Omental fat pad (tissue), 4 donors: ENCODE measurements around the gene TIGD7. TPM values are rescaled to one million over a fixed set of nuclear protein-coding genes. Genes with fewer than 3 reads are reported as not detected.
"Not testable (repeated sequence)": the region's sequence is repeated elsewhere in the genome, so short reads cannot be mapped to it uniquely, and the experiment has no call there.

ENCODE experiments used
- ATAC-seq: fragments of 150-250 bp; one replicate; pipeline ENCODE4 v1.9.1; 2016; ENCODE audit warnings: mild to moderate bottlenecking, moderate library complexity; ENCODE audit not compliant: low FRiP score
- DNase-seq: peaks from one replicate; pipeline ENCODE4 v3.0.0-alpha.2; 2019; ENCODE audit warnings: low spot score
- total RNA-seq, 4 donors: library from RNA; depleted of rRNA; stranded (reverse); fragments of >200 nt; gene quantifications; one replicate each; pipeline ENCODE4 v1.1.0, GENCODE V29; 2016
- TF ChIP-seq, protein P1 (sequence below), 3 donors: fragments of 450-650 bp; IDR thresholded peaks; one replicate each; pipeline ENCODE4 v1.5.1; 2016 to 2017; ENCODE audit warnings: antibody characterized with exemption in 3 of 3, mild to moderate bottlenecking in 3 of 3, moderate library complexity in 2 of 3

The TIGD7 gene
- total RNA-seq, 4 donors from 2014 or later = 3.3 to 8.8 (median 5.3) TPM

- ATAC-seq (no peak), DNase-seq (no peak)
- TF ChIP-seq, protein P1, sequence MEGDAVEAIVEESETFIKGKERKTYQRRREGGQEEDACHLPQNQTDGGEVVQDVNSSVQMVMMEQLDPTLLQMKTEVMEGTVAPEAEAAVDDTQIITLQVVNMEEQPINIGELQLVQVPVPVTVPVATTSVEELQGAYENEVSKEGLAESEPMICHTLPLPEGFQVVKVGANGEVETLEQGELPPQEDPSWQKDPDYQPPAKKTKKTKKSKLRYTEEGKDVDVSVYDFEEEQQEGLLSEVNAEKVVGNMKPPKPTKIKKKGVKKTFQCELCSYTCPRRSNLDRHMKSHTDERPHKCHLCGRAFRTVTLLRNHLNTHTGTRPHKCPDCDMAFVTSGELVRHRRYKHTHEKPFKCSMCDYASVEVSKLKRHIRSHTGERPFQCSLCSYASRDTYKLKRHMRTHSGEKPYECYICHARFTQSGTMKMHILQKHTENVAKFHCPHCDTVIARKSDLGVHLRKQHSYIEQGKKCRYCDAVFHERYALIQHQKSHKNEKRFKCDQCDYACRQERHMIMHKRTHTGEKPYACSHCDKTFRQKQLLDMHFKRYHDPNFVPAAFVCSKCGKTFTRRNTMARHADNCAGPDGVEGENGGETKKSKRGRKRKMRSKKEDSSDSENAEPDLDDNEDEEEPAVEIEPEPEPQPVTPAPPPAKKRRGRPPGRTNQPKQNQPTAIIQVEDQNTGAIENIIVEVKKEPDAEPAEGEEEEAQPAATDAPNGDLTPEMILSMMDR (IDR thresholded peaks at IDR 0.05) = no peak
These were observed 30.7 kb downstream of the TIGD7 start for GRCh38 chr16:3274490-3274889.

GRCh38 chr16:3271281-3271680 lies 33.9 kb downstream of the TIGD7 start:
- ATAC-seq, DNase-seq: not testable (repeated sequence)

DNA sequence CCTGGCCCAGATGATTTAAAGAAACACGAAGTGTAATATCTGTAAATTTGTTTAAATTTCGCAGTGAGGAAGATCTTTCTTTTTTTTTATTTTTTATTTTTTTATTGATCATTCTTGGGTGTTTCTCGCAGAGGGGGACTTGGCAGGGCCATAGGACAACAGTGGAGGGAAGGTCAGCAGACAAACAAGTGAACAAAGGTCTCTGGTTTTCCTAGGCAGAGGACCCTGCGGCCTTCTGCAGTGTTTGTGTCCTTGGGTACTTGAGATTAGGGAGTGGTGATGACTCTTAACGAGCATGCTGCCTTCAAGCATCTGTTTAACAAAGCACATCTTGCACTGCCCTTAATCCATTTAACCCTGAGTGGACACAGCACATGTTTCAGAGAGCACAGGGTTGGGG lies 34.5 kb downstream of the TIGD7 start:
- DNase-seq, ATAC-seq: not testable (repeated sequence)

GRCh38 chr16:3268294-3268693 lies 36.9 kb downstream of the TIGD7 start:
- TF ChIP-seq, protein P1 (IDR thresholded peaks at IDR 0.05) = no peak
- no peak for DNase-seq
- no peak for ATAC-seq

GRCh38 chr16:3266873-3267537 lies 38.2 kb downstream of the TIGD7 start:
- DNase-seq = no peak
- ATAC-seq = no peak
- TF ChIP-seq, protein P1 (IDR thresholded peaks at IDR 0.05) = no peak

DNA sequence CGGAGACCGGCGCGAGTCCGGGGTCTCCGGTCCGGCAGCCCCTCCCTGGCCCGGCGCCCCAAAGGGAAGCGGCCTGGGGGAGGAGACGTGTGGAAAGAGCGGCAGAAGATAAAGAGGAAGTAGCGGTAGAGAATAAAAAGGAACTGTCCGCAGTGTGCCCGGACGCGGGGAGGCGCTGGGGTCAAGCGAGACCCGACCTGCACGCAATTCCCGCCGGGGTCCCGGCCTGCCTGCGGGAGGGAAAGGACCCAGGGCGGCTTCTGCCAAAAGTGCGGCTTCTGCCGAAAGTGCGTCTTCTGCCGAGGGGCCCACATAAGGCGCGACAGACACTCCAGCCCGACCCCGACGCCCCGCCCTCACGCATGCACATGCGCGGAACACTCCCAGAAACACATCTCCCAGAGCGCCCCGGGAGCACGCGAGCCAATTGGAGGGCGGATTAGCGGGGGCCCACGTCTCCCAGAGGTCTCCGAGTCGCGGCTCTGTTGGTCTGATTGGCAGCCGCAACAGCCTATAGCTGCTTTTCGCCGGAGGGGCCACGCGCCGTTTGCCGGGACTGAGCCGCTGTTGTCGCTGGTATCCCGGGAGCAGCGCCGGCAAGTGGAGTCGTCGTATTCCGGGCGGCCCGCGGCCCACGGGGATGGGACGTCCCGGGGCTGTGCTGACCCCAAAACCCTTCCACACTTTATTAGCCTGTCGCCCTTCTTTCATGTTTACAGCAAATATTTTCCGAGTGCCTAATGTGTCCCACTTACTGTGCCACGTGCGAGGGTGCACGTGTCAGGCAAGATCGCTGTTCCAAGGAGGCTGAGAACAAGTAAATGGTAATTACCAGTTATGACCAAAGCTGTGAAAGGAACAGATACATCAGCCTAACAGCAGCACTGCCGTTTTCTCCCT lies 40.8 kb downstream of the TIGD7 start:
- TF ChIP-seq, protein P1 (IDR thresholded peaks at IDR 0.05) = no peak
- peak; percentile 96 for ATAC-seq
- peak; percentile 87 for DNase-seq

DNA sequence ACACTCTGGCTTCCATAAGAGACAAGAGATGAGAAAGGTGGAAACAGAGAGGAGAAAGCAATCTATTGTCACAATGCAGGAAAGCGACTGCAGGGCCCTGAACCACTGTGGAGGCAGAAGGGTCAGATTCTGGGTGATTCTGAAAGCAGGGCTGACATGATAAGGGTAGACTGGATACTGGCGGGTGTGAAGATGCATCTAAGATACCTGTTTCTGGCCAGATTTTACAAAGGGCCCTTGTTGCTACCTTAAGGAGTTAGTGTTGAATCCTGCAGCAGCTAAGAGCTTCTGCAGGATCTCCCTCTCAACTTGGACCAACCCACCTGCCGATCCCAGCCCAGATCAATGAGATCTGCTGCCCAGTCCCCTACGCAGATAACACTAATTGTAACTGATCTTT lies 42.7 kb downstream of the TIGD7 start:
- no peak for ATAC-seq
- TF ChIP-seq, protein P1 (IDR thresholded peaks at IDR 0.05) = no peak
- DNase-seq = no peak

- no peak for DNase-seq
These were observed 45.4 kb downstream of the TIGD7 start for GRCh38 chr16:3259836-3260235.

More at GRCh38 chr16:3259836-3260235, 45.4 kb downstream of the TIGD7 start:
- ATAC-seq = no peak
- TF ChIP-seq, protein P1 (IDR thresholded peaks at IDR 0.05) = no peak
